ENCODE results near the gene TNC.

DNA sequence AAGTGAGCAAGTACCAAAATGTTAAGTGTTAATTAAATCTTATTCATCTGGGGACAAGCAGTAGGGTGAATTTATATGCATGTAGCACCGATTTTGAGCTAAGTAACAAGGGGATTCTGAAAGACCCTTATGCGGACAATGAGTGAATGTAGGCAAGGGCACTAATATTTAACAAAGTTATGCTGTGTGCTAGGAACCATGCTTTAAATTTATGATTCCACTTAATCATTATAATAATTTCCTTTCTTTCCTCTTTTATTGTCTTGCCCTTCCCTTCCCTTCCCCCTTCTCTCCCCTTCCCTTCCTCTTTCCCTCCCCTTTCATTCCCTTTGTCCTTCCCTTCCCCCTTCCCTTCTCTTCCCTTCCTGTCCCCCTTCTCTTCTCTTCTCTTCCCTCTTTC is 25.7 kb upstream of the TNC start:
- TF ChIP-seq CTCF (IDR thresholded peaks at IDR 0.05) (no peak), POLR2A (IDR thresholded peaks at IDR 0.05) (no peak)

All from right lobe of liver (tissue), 4 donors.